ENCODE data around the gene FYCO1.

GRCh38 chr3:45950686-45951600 is 44.7 kb downstream of the FYCO1 start:
- TF ChIP-seq CTCF (IDR thresholded peaks at IDR 0.05 in 2 of 3, conservative IDR thresholded peaks at IDR 0.05 in 1 of 3; ENCODE audit: control insufficient read depth in 2 of 3, extremely low read depth in 1 of 3, insufficient read depth in 1 of 3, low read depth in 3 of 3, low read length in 3 of 3) (no peak), TCF7 (IDR thresholded peaks at IDR 0.05; ENCODE audit: borderline replicate concordance) (no peak)

Measured in GM12878 (cell line).